ENCODE results near the gene GRM5. TPM values are rescaled to one million over a fixed set of nuclear protein-coding genes. Genes with fewer than 3 reads are reported as not detected.

Gene GRM5
- total and polyA plus RNA-seq, 4 donors: not detected

GRCh38 chr11:88544656-88545280 lies 521.0 kb downstream of the GRM5 start:
- WGBS: 69% methylated on average over 3 of the region's 3 CpGs
- no peak for DNase-seq (ENCODE audit: low spot score)
- TF ChIP-seq ATF3 (IDR thresholded peaks at IDR 0.05) (no peak), FOXA2 (IDR thresholded peaks at IDR 0.05) (no peak), CTCF (IDR thresholded peaks at IDR 0.05; ENCODE audit: low read depth, low read length, missing input control) (no peak), HNF4A (conservative IDR thresholded peaks at IDR 0.05) (no peak), MAX (IDR thresholded peaks at IDR 0.05) (no peak), RAD21 (IDR thresholded peaks at IDR 0.05) (no peak), FOXA1 (IDR thresholded peaks at IDR 0.05) (no peak), GABPA (IDR thresholded peaks at IDR 0.05 in 1 of 2, conservative IDR thresholded peaks at IDR 0.05 in 1 of 2) (no peak), TAF1 (conservative IDR thresholded peaks at IDR 0.05) (no peak), JUND (IDR thresholded peaks at IDR 0.05) (no peak), NR2F2 (IDR thresholded peaks at IDR 0.05) (no peak), RXRA (IDR thresholded peaks at IDR 0.05) (no peak), ZBTB33 (IDR thresholded peaks at IDR 0.05) (no peak)
- Histone ChIP-seq H3K27ac (ENCODE audit: low read depth in 1 of 2, low read length in 2 of 2) (no peak overlapping the region), H3K9me3 (ENCODE audit: control insufficient read depth in 4 of 4, low read length in 3 of 4) (no peaks in the 10 kb centered on the region), H3K9ac (ENCODE audit: low read depth in 1 of 2, low read length in 2 of 2) (no peak overlapping the region), H3K27me3 (ENCODE audit: control insufficient read depth in 4 of 4, insufficient read depth in 4 of 4, low read length in 3 of 4) (peaks cover 0 to 5% (median 0%) of the 10 kb centered on the region in 4 donors), H3K36me3 (ENCODE audit: control insufficient read depth in 4 of 4, insufficient read depth in 3 of 4, low read depth in 1 of 4, low read length in 3 of 4) (no peaks in the 10 kb centered on the region), H3K4me1 (ENCODE audit: control insufficient read depth in 4 of 4, insufficient read depth in 4 of 4, low read length in 3 of 4) (peaks cover 0 to 3% (median under 1%) of the 10 kb centered on the region in 4 donors), H3K4me3 (ENCODE audit: low read depth in 1 of 3, low read length in 3 of 3) (no peak overlapping the region)

- Histone ChIP-seq H3K4me3 (ENCODE audit: low read depth in 1 of 3, low read length in 3 of 3) (no peak overlapping the region), H3K4me1 (ENCODE audit: control insufficient read depth in 4 of 4, insufficient read depth in 4 of 4, low read length in 3 of 4) (peaks cover 0 to 3% (median under 1%) of the 10 kb centered on the region in 4 donors), H3K9ac (ENCODE audit: low read depth in 1 of 2, low read length in 2 of 2) (no peak overlapping the region), H3K36me3 (ENCODE audit: control insufficient read depth in 4 of 4, insufficient read depth in 3 of 4, low read depth in 1 of 4, low read length in 3 of 4) (no peaks in the 10 kb centered on the region), H3K27ac (ENCODE audit: low read depth in 1 of 2, low read length in 2 of 2) (no peak overlapping the region), H3K27me3 (ENCODE audit: control insufficient read depth in 4 of 4, insufficient read depth in 4 of 4, low read length in 3 of 4) (peaks cover 0 to 5% (median 0%) of the 10 kb centered on the region in 4 donors), H3K9me3 (ENCODE audit: control insufficient read depth in 4 of 4, low read length in 3 of 4) (no peaks in the 10 kb centered on the region)
- no peak for TF ChIP-seq FOXA1 (IDR thresholded peaks at IDR 0.05)
- no peak for TF ChIP-seq EGR1 (IDR thresholded peaks at IDR 0.05; ENCODE audit: low read depth in 2 of 2)
- TF ChIP-seq ZBTB33 (IDR thresholded peaks at IDR 0.05): no peak
- TF ChIP-seq NR2F2 (IDR thresholded peaks at IDR 0.05): no peak
- peak; percentile 99 to 100 for TF ChIP-seq RAD21 (IDR thresholded peaks at IDR 0.05)
- TF ChIP-seq CTCF (IDR thresholded peaks at IDR 0.05; ENCODE audit: low read depth, low read length, missing input control): peak; percentile 89
- 50% methylated on average over 5 of the region's 5 CpGs for WGBS
- DNase-seq (ENCODE audit: low spot score): peak; percentile 71
Measured at GRCh38 chr11:88543902-88544655, 521.7 kb downstream of the GRM5 start.
